Thyroid gland (tissue), 4 donors: ENCODE measurements around the gene MYO10.

Experiments
- CTCF ChIP-seq, 6 experiments: fragments of 200-600 bp in 3 of 6; fragments of 450-650 bp in 3 of 6; sonication (generic) in 3 of 6; IDR thresholded peaks; one replicate each; pipeline ENCODE4 v1.5.1; 2016 to 2019; ENCODE audit warnings: antibody characterized with exemption in 6 of 6, mild to moderate bottlenecking in 2 of 6, inconsistent platforms in 1 of 6, moderate library complexity in 1 of 6
- POLR2A ChIP-seq, 2 donors: fragments of 450-650 bp; IDR thresholded peaks; one replicate each; pipeline ENCODE4 v1.6.1; 2017; ENCODE audit warnings: antibody characterized with exemption in 2 of 2, mild to moderate bottlenecking in 2 of 2, moderate library complexity in 1 of 2

DNA sequence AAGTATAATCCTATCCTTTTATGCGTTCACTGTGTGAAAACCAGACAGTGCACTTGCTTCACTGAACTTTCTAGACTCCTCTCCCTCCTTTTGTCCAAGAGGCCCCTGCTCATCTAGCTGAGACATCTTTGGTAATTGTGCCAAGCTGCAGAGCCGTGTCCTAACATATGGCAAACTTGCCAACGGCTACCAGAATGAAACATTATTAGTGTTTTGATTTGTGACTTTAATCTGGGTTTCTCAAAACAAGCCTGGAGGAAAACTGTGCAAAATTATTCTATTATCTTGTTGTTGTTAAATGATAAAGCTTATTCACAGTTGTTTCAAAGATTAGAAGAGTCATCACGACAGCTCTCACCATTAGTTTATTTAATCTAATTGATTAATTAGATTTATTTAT, 240.3 kb downstream of the MYO10 start:
- no peak for TF ChIP-seq POLR2A (IDR thresholded peaks at IDR 0.05)
- no peak for TF ChIP-seq CTCF (IDR thresholded peaks at IDR 0.05)
